ENCODE results near the gene C6orf15.

The C6orf15 gene

GRCh38 chr6:31152781-31153180 is 40.4 kb upstream of the C6orf15 start:
- Histone ChIP-seq H2AK5ac (ENCODE audit: low read depth, low read length) (no peak overlapping the region), H3K27ac (replicated peaks; ENCODE audit: low read length) (no peak overlapping the region), H3K14ac (ENCODE audit: low read length) (no peak overlapping the region), H3K4me2 (ENCODE audit: insufficient read depth, low read length, poor library complexity, severe bottlenecking) (no peak overlapping the region), H3K23ac (ENCODE audit: low read depth, low read length, poor library complexity) (no peak overlapping the region), H3K36me3 (replicated peaks in 1 of 2; ENCODE audit: control insufficient read depth in 2 of 2, insufficient read depth in 2 of 2, low read length in 2 of 2) (peaks cover 33 to 59% of the 10 kb centered on the region in 2 donors), H3K4me3 (ENCODE audit: low read length in 2 of 2) (no peak overlapping the region), H3K9me3 (replicated peaks in 1 of 2; ENCODE audit: control insufficient read depth in 2 of 2, insufficient read depth in 1 of 2, low read depth in 1 of 2, low read length in 2 of 2) (no peaks in the 10 kb centered on the region), H2BK12ac (ENCODE audit: low read length) (no peak overlapping the region), H2BK5ac (ENCODE audit: low read length) (no peak overlapping the region), H4K8ac (ENCODE audit: low read depth, low read length) (no peak overlapping the region), H3K4ac (ENCODE audit: low read length) (no peak overlapping the region), H3K4me1 (ENCODE audit: control insufficient read depth in 2 of 2, insufficient read depth in 1 of 2, low read depth in 1 of 2, low read length in 2 of 2) (peaks cover 5% of the 10 kb centered on the region in 2 donors), H4K91ac (ENCODE audit: low read depth, low read length, poor library complexity) (no peak overlapping the region), H2BK15ac (ENCODE audit: low read length) (no peak overlapping the region), H3K79me1 (ENCODE audit: low read depth, low read length) (peaks cover 2% of the 10 kb centered on the region), H2AFZ (ENCODE audit: low read length) (no peak overlapping the region), H2BK120ac (ENCODE audit: low read depth, low read length) (no peak overlapping the region), H3K9ac (ENCODE audit: low read depth, low read length, poor library complexity) (no peak overlapping the region), H3K18ac (ENCODE audit: low read length) (no peak overlapping the region), H3K27me3 (ENCODE audit: control insufficient read depth in 3 of 3, insufficient read depth in 3 of 3, low read depth in 1 of 3, low read length in 3 of 3) (no peaks in the 10 kb centered on the region)
- DNase-seq (ENCODE audit: low spot score) = no peak
- no CpG with 5 or more reads among the region's 7 CpGs for WGBS, 2 donors (ENCODE audit: extremely low coverage in 2 of 2, insufficient read length in 2 of 2, insufficient replicate concordance in 1 of 2)

GRCh38 chr6:31149827-31150447 is 37.6 kb upstream of the C6orf15 start:
- Histone ChIP-seq H3K4ac (ENCODE audit: low read length) (no peak overlapping the region), H3K4me2 (ENCODE audit: insufficient read depth, low read length, poor library complexity, severe bottlenecking) (no peak overlapping the region), H2BK15ac (ENCODE audit: low read length) (no peak overlapping the region), H3K27me3 (ENCODE audit: control insufficient read depth in 3 of 3, insufficient read depth in 3 of 3, low read depth in 1 of 3, low read length in 3 of 3) (no peaks in the 10 kb centered on the region), H3K36me3 (replicated peaks in 1 of 2; ENCODE audit: control insufficient read depth in 2 of 2, insufficient read depth in 2 of 2, low read length in 2 of 2) (peaks cover 31 to 60% of the 10 kb centered on the region in 2 donors), H3K18ac (ENCODE audit: low read length) (no peak overlapping the region), H3K4me1 (ENCODE audit: control insufficient read depth in 2 of 2, insufficient read depth in 1 of 2, low read depth in 1 of 2, low read length in 2 of 2) (no peaks in the 10 kb centered on the region), H3K4me3 (ENCODE audit: low read length in 2 of 2) (no peak overlapping the region), H2BK12ac (ENCODE audit: low read length) (no peak overlapping the region), H3K79me1 (ENCODE audit: low read depth, low read length) (peaks cover 2% of the 10 kb centered on the region), H3K9ac (ENCODE audit: low read depth, low read length, poor library complexity) (peak overlapping the region; percentile 30), H4K91ac (ENCODE audit: low read depth, low read length, poor library complexity) (no peak overlapping the region), H4K8ac (ENCODE audit: low read depth, low read length) (no peak overlapping the region), H3K27ac (replicated peaks; ENCODE audit: low read length) (no peak overlapping the region), H2AFZ (ENCODE audit: low read length) (no peak overlapping the region), H2BK5ac (ENCODE audit: low read length) (no peak overlapping the region), H3K14ac (ENCODE audit: low read length) (no peak overlapping the region), H2BK120ac (ENCODE audit: low read depth, low read length) (no peak overlapping the region), H3K23ac (ENCODE audit: low read depth, low read length, poor library complexity) (peak overlapping the region; percentile 8), H2AK5ac (ENCODE audit: low read depth, low read length) (no peak overlapping the region), H3K9me3 (replicated peaks in 1 of 2; ENCODE audit: control insufficient read depth in 2 of 2, insufficient read depth in 1 of 2, low read depth in 1 of 2, low read length in 2 of 2) (no peaks in the 10 kb centered on the region)
- DNase-seq (ENCODE audit: low spot score) = no peak
- no CpG with 5 or more reads among the region's 6 CpGs for WGBS, 2 donors (ENCODE audit: extremely low coverage in 2 of 2, insufficient read length in 2 of 2, insufficient replicate concordance in 1 of 2)

- H2AK5ac ChIP-seq (ENCODE audit: low read depth, low read length) = no peak overlapping the region
- no peaks in the 10 kb centered on the region for H3K79me1 ChIP-seq (ENCODE audit: low read depth, low read length)
Observed at GRCh38 chr6:31145386-31145785, 33.0 kb upstream of the C6orf15 start.

DNA sequence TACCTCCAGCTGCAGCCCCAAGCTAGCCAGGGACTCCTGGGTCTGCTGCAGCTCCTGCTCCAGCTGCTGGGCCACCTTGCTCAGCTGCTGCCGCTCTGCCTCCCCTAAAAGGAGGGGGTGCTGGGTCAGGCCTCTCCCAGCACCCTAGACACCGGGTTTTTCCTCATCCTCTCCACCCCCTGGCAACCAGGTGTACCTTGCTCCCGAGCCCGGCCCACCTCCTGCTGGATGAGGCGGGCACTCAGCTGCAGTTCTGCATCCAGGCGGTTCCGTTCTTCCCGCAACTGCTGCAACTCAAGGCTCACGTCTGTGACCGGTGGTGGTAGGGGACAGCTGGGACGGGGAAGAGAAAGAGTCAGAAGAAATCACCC is 32.6 kb upstream of the C6orf15 start:
- Histone ChIP-seq H2AFZ (ENCODE audit: low read length) (no peak overlapping the region), H2BK5ac (ENCODE audit: low read length) (no peak overlapping the region), H2BK120ac (ENCODE audit: low read depth, low read length) (no peak overlapping the region), H3K4me2 (ENCODE audit: insufficient read depth, low read length, poor library complexity, severe bottlenecking) (no peak overlapping the region), H3K18ac (ENCODE audit: low read length) (no peak overlapping the region), H3K9me3 (replicated peaks in 1 of 2; ENCODE audit: control insufficient read depth in 2 of 2, insufficient read depth in 1 of 2, low read depth in 1 of 2, low read length in 2 of 2) (no peaks in the 10 kb centered on the region), H2BK12ac (ENCODE audit: low read length) (no peak overlapping the region), H3K79me1 (ENCODE audit: low read depth, low read length) (no peaks in the 10 kb centered on the region), H4K8ac (ENCODE audit: low read depth, low read length) (no peak overlapping the region), H3K23ac (ENCODE audit: low read depth, low read length, poor library complexity) (peak overlapping the region; percentile 55), H4K91ac (ENCODE audit: low read depth, low read length, poor library complexity) (no peak overlapping the region), H3K14ac (ENCODE audit: low read length) (no peak overlapping the region), H2BK15ac (ENCODE audit: low read length) (no peak overlapping the region), H3K4ac (ENCODE audit: low read length) (no peak overlapping the region), H3K27ac (replicated peaks; ENCODE audit: low read length) (no peak overlapping the region), H3K9ac (ENCODE audit: low read depth, low read length, poor library complexity) (no peak overlapping the region), H3K27me3 (ENCODE audit: control insufficient read depth in 3 of 3, insufficient read depth in 3 of 3, low read depth in 1 of 3, low read length in 3 of 3) (no peaks in the 10 kb centered on the region), H3K36me3 (replicated peaks in 1 of 2; ENCODE audit: control insufficient read depth in 2 of 2, insufficient read depth in 2 of 2, low read length in 2 of 2) (peaks cover 22 to 62% of the 10 kb centered on the region in 2 donors), H3K4me3 (ENCODE audit: low read length in 2 of 2) (no peak overlapping the region), H3K4me1 (ENCODE audit: control insufficient read depth in 2 of 2, insufficient read depth in 1 of 2, low read depth in 1 of 2, low read length in 2 of 2) (peaks cover 0 to 7% of the 10 kb centered on the region in 2 donors), H2AK5ac (ENCODE audit: low read depth, low read length) (no peak overlapping the region)
- WGBS, 2 donors (ENCODE audit: extremely low coverage in 2 of 2, insufficient read length in 2 of 2, insufficient replicate concordance in 1 of 2) = no CpG with 5 or more reads among the region's 11 CpGs
- DNase-seq (ENCODE audit: low spot score) = no peak

More at GRCh38 chr6:31145386-31145785, 33.0 kb upstream of the C6orf15 start:
- H3K4me1 ChIP-seq (ENCODE audit: control insufficient read depth in 2 of 2, insufficient read depth in 1 of 2, low read depth in 1 of 2, low read length in 2 of 2) = peaks cover 0 to 6% of the 10 kb centered on the region in 2 donors
- no peak overlapping the region for H2BK15ac ChIP-seq (ENCODE audit: low read length)
- H3K9ac ChIP-seq (ENCODE audit: low read depth, low read length, poor library complexity) = no peak overlapping the region
- no peaks in the 10 kb centered on the region for H3K27me3 ChIP-seq (ENCODE audit: control insufficient read depth in 3 of 3, insufficient read depth in 3 of 3, low read depth in 1 of 3, low read length in 3 of 3)
- H4K91ac ChIP-seq (ENCODE audit: low read depth, low read length, poor library complexity) = no peak overlapping the region
- H2AFZ ChIP-seq (ENCODE audit: low read length) = no peak overlapping the region
- H2BK5ac ChIP-seq (ENCODE audit: low read length) = no peak overlapping the region
- H3K4me2 ChIP-seq (ENCODE audit: insufficient read depth, low read length, poor library complexity, severe bottlenecking) = no peak overlapping the region
- no peak overlapping the region for H3K4ac ChIP-seq (ENCODE audit: low read length)
- H3K18ac ChIP-seq (ENCODE audit: low read length) = no peak overlapping the region
- H2BK12ac ChIP-seq (ENCODE audit: low read length) = no peak overlapping the region
- no peak overlapping the region for H2BK120ac ChIP-seq (ENCODE audit: low read depth, low read length)
- peaks cover 27 to 67% of the 10 kb centered on the region in 2 donors for H3K36me3 ChIP-seq (replicated peaks in 1 of 2; ENCODE audit: control insufficient read depth in 2 of 2, insufficient read depth in 2 of 2, low read length in 2 of 2)
- no peaks in the 10 kb centered on the region for H3K9me3 ChIP-seq (replicated peaks in 1 of 2; ENCODE audit: control insufficient read depth in 2 of 2, insufficient read depth in 1 of 2, low read depth in 1 of 2, low read length in 2 of 2)
- WGBS, 2 donors (ENCODE audit: extremely low coverage in 2 of 2, insufficient read length in 2 of 2, insufficient replicate concordance in 1 of 2) = no CpG with 5 or more reads among the region's 10 CpGs
- H3K14ac ChIP-seq (ENCODE audit: low read length) = no peak overlapping the region
- no peak overlapping the region for H3K27ac ChIP-seq (replicated peaks; ENCODE audit: low read length)
- no peak overlapping the region for H4K8ac ChIP-seq (ENCODE audit: low read depth, low read length)
- H3K23ac ChIP-seq (ENCODE audit: low read depth, low read length, poor library complexity) = no peak overlapping the region
- no peak overlapping the region for H3K4me3 ChIP-seq (ENCODE audit: low read length in 2 of 2)
- DNase-seq (ENCODE audit: low spot score) = no peak

Measured in neuronal stem cell (in vitro differentiated cells).